ENCODE data around the gene ANXA5. TPM values are rescaled to one million over a fixed set of nuclear protein-coding genes. Genes with fewer than 3 reads are reported as not detected.

Gene ANXA5
- total RNA-seq, 2 experiments from 2014 or later: 98.4 to 99.5 TPM

GRCh38 chr4:121653214-121653613 lies 43.6 kb downstream of the ANXA5 start:
- intact Hi-C loops (cut with micrococcal nuclease): no loop called here
- Mint-ChIP-seq H3K27ac (no peak overlapping the region), H3K9me3 (no peaks in the 10 kb centered on the region), H3K36me3 (ENCODE audit: low read depth) (no peaks in the 10 kb centered on the region), H3K27me3 (ENCODE audit: low read depth) (peaks cover 6% of the 10 kb centered on the region), H3K4me1 (ENCODE audit: low read depth) (no peaks in the 10 kb centered on the region), H3K4me3 (no peak overlapping the region)
- CTCF ChIA-PET: interaction anchor here (1.0 kb wide), 1 partner anchor 37 kb away, joined by 3 read pairs; no protein-coding TSS in a partner anchor
- DNase-seq: no peak

- intact Hi-C loops (cut with micrococcal nuclease): no loop called here
Observed at GRCh38 chr4:121651597-121651996, 45.2 kb downstream of the ANXA5 start.

DNA sequence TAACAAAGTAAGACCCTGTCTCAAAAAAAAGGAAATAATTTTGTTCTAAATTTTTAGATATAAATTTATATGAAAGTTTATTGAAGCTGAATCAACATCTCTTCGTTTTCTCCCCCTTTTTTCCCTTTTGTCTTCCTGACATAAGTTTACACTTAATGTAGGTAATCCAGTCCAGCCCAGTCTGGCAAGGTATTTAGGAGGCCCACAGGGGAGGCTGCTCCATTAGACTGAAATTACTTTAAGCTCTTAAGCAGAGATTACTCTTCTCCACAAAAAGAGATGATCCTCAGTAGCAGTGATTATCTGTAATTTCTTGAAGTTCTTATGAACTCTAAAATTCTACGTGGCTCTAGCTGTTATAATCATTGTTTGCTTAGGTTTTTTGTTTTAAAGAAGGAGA lies 46.0 kb downstream of the ANXA5 start:
- no peaks in the 10 kb centered on the region for H3K36me3 Mint-ChIP-seq (ENCODE audit: low read depth)
- H3K27me3 Mint-ChIP-seq (ENCODE audit: low read depth): peaks cover 9% of the 10 kb centered on the region
- no peaks in the 10 kb centered on the region for H3K9me3 Mint-ChIP-seq
- DNase-seq: no peak
- H3K4me3 Mint-ChIP-seq: no peak overlapping the region
- intact Hi-C loops (cut with micrococcal nuclease): no loop called here
- H3K27ac Mint-ChIP-seq: no peak overlapping the region
- no peaks in the 10 kb centered on the region for H3K4me1 Mint-ChIP-seq (ENCODE audit: low read depth)
- CTCF ChIA-PET: no interaction called here

More at GRCh38 chr4:121651597-121651996, 45.2 kb downstream of the ANXA5 start:
- Mint-ChIP-seq H3K27ac (no peak overlapping the region), H3K4me1 (ENCODE audit: low read depth) (no peaks in the 10 kb centered on the region), H3K36me3 (ENCODE audit: low read depth) (no peaks in the 10 kb centered on the region), H3K9me3 (no peaks in the 10 kb centered on the region), H3K27me3 (ENCODE audit: low read depth) (peaks cover 9% of the 10 kb centered on the region), H3K4me3 (no peak overlapping the region)
- CTCF ChIA-PET: interaction anchor here (1.6 kb wide), 1 partner anchor 189 kb away, joined by 3 read pairs; no protein-coding TSS in a partner anchor
- no peak for DNase-seq

GRCh38 chr4:121648516-121648915 lies 48.3 kb downstream of the ANXA5 start:
- CTCF ChIA-PET: no interaction called here
- Mint-ChIP-seq H3K27me3 (ENCODE audit: low read depth) (peaks cover 7% of the 10 kb centered on the region), H3K4me3 (no peak overlapping the region), H3K36me3 (ENCODE audit: low read depth) (no peaks in the 10 kb centered on the region), H3K9me3 (no peaks in the 10 kb centered on the region), H3K27ac (no peak overlapping the region), H3K4me1 (ENCODE audit: low read depth) (no peaks in the 10 kb centered on the region)
- intact Hi-C loops (cut with micrococcal nuclease): no loop called here
- no peak for DNase-seq

DNA sequence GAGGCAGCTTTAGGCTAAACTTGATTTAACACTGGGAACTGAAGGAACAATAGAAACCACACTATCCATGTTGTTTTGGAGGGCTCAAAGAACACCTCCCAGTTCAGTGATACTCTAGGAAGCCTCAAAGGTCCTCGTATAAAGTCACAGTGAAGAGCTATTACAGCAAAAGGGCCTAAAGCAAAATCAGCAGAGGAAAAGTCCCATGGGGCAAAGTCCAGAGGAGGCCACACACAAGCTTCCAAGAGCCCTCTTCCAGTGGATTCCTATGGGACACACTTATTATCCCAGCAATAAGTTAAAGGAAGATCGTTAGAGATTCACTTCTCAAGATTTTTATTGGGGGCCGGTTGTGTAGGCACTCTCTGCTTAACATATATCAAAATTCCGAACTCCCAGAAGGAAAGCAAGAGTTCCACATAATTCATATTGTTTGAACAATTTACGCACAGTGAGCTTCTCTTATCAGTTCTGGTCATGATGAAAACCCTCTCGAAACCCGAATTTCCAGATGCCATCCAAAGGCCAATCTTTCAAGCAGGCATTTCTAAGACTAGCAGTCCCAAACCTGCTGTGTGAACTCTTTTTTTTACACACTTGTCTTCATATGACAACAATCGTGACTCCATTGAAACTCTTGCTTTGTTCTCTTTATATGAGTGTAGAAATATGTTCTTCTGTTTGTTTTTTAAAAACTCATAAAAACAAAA lies 53.7 kb downstream of the ANXA5 start:
- no peak overlapping the region for H3K27ac Mint-ChIP-seq
- H3K4me1 Mint-ChIP-seq (ENCODE audit: low read depth): no peaks in the 10 kb centered on the region
- H3K4me3 Mint-ChIP-seq: no peak overlapping the region
- H3K9me3 Mint-ChIP-seq: no peaks in the 10 kb centered on the region
- CTCF ChIA-PET: no interaction called here
- DNase-seq: no peak
- peaks cover 9% of the 10 kb centered on the region for H3K27me3 Mint-ChIP-seq (ENCODE audit: low read depth)
- no peaks in the 10 kb centered on the region for H3K36me3 Mint-ChIP-seq (ENCODE audit: low read depth)
- intact Hi-C loops (cut with micrococcal nuclease): no loop called here

DNA sequence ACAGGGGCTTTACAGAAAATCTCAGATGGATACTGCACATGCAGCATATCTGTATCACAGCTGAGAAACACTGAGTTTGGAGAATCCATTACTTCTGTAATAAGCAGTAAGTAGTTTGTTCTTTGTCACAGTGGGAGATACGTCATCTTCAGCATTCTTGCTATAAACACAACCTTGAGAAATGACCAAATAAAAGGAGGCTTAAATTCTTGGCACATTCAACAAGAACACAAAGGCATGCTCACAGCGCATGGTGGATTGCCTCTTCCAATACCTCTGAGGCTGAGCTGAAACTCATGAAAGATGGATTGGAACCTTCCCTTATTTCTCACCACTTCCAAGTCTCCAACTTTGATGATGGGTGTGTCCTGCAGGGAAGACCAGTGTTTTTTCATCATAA lies 54.5 kb downstream of the ANXA5 start:
- H3K4me3 Mint-ChIP-seq: no peak overlapping the region
- H3K27me3 Mint-ChIP-seq (ENCODE audit: low read depth): peaks cover 6% of the 10 kb centered on the region
- intact Hi-C loops (cut with micrococcal nuclease): no loop called here
- CTCF ChIA-PET: no interaction called here
- no peaks in the 10 kb centered on the region for H3K4me1 Mint-ChIP-seq (ENCODE audit: low read depth)
- no peaks in the 10 kb centered on the region for H3K9me3 Mint-ChIP-seq
- no peaks in the 10 kb centered on the region for H3K36me3 Mint-ChIP-seq (ENCODE audit: low read depth)
- H3K27ac Mint-ChIP-seq: no peak overlapping the region
- DNase-seq: no peak

- no peak overlapping the region for H3K4me3 Mint-ChIP-seq
- no peaks in the 10 kb centered on the region for H3K9me3 Mint-ChIP-seq
- intact Hi-C loops (cut with micrococcal nuclease): no loop called here
- H3K27me3 Mint-ChIP-seq (ENCODE audit: low read depth): peaks cover 8% of the 10 kb centered on the region
- no peaks in the 10 kb centered on the region for H3K36me3 Mint-ChIP-seq (ENCODE audit: low read depth)
- no peaks in the 10 kb centered on the region for H3K4me1 Mint-ChIP-seq (ENCODE audit: low read depth)
- no peak overlapping the region for H3K27ac Mint-ChIP-seq
- DNase-seq: no peak
- CTCF ChIA-PET: no interaction called here
Observed at GRCh38 chr4:121633653-121634052, 63.1 kb downstream of the ANXA5 start.

DNA sequence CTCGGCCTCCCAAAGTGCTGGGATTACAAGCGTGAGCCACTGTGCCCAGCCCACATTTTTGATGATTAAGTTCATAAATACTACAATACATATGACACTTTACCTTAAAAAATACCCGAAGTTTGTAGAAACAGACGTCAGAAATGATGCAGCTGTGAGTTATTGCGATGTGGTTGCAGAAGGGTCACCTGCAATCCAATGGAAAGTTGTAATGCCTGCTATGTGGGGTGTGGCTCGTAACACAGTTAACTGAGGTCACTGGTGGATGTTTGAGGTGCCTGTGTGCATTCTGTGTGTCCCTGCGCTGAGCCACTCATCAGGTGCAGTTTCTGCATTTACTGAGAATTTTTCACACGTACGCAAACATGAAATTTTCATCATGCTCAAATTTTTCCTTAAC lies 64.1 kb downstream of the ANXA5 start:
- H3K4me1 Mint-ChIP-seq (ENCODE audit: low read depth): no peaks in the 10 kb centered on the region
- intact Hi-C loops (cut with micrococcal nuclease): no loop called here
- DNase-seq: no peak
- no peak overlapping the region for H3K27ac Mint-ChIP-seq
- CTCF ChIA-PET: no interaction called here
- H3K27me3 Mint-ChIP-seq (ENCODE audit: low read depth): peaks cover 8% of the 10 kb centered on the region
- H3K36me3 Mint-ChIP-seq (ENCODE audit: low read depth): no peaks in the 10 kb centered on the region
- H3K9me3 Mint-ChIP-seq: no peaks in the 10 kb centered on the region
- H3K4me3 Mint-ChIP-seq: no peak overlapping the region

Other genes starting within 250 kb of the ANXA5 start
- not detected for gene SMIM43, start 68.2 kb upstream of the ANXA5 start, total RNA-seq
- 10 to 100 TPM; 57.7 to 58.7 TPM for gene EXOSC9, start 104.3 kb upstream of the ANXA5 start, total RNA-seq
- gene CCNA2, start 126.9 kb upstream of the ANXA5 start, total RNA-seq: 100 to 1,000 TPM; 133 to 138 TPM
- gene BBS7, start 173.5 kb upstream of the ANXA5 start, total RNA-seq: 10 to 100 TPM; 16.6 to 19.4 TPM